ENCODE measurements around the gene SMC4. TPM values are rescaled to one million over a fixed set of nuclear protein-coding genes. Genes with fewer than 3 reads are reported as not detected.

Gene SMC4
- total RNA-seq, 1 experiment from 2014 or later, result 144 TPM

DNA sequence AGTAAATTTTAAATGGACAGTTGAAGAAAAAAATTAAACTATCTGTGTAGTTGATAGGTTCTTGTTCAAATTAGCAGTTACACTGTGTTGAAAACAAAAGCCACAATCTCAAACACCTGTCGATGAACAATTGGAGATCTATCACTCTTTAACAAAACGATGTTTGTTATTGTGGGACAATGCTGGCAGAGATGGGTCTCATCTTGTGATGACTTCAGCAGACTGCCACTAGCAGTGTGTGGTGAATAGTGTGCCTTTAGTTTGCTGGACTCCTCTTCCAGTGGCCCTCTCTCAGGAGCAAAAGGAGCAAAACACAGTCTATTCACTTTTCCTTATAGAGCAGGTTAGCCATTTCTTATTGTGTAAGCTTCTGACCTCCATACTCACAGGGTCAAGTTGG is 64.9 kb downstream of the SMC4 start:
- H3K4me3 Mint-ChIP-seq, result no peak overlapping the region
- ATAC-seq (no peak), DNase-seq (ENCODE audit: low spot score) (no peak)
- H3K27me3 Mint-ChIP-seq (ENCODE audit: low read depth), result peaks cover 36% of the 10 kb centered on the region
- peaks cover 19% of the 10 kb centered on the region for H3K9me3 Mint-ChIP-seq
- POLR2A ChIA-PET, result no interaction called here
- TF ChIP-seq CREM (CRISPR knock-in tag; IDR thresholded peaks at IDR 0.05), result no peak
- TF ChIP-seq, protein P1, sequence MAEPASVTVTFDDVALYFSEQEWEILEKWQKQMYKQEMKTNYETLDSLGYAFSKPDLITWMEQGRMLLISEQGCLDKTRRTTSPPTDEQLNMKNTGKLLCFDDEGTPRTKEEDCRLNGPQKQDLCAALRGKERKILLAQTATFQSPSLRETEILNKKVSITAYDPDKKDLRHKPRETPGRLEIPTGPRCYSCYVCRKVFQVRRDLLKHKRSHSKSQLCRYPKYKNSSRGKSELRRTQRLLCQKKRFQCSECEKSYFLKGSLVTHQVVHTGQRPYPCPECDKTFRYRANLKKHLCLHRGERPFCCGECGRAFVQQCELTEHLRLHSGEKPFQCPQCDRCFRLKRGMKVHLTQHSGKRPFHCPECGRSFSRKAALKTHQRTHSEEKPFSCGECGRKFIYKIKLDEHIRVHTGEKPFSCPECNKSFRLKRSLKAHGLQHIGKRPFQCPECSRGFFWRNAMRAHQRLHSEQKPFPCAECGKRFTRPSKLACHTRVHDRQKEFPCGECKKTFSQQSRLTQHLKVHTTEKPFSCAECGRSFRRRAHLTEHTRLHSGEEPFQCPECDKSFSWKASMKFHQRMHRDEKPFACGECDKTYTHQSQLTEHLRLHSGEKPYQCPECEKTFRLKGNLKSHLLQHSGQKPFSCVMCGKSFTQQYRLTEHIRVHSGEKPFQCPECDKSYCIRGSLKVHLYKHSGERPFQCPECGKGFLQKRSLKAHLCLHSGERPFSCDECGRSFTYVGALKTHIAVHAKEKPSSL (CRISPR knock-in tag; conservative IDR thresholded peaks at IDR 0.05), result no peak
- no peak for TF ChIP-seq ATF1 (CRISPR knock-in tag; IDR thresholded peaks at IDR 0.05)
- TF ChIP-seq MXD4 (CRISPR knock-in tag; IDR thresholded peaks at IDR 0.05; ENCODE audit: borderline replicate concordance), result no peak
- TF ChIP-seq, protein P2, sequence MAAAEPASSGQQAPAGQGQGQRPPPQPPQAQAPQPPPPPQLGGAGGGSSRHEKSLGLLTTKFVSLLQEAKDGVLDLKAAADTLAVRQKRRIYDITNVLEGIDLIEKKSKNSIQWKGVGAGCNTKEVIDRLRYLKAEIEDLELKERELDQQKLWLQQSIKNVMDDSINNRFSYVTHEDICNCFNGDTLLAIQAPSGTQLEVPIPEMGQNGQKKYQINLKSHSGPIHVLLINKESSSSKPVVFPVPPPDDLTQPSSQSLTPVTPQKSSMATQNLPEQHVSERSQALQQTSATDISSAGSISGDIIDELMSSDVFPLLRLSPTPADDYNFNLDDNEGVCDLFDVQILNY (CRISPR knock-in tag; IDR thresholded peaks at IDR 0.05), result no peak
- TF ChIP-seq SOX15 (CRISPR knock-in tag; IDR thresholded peaks at IDR 0.05), result no peak
- no peak for TF ChIP-seq CREB1 (CRISPR knock-in tag; IDR thresholded peaks at IDR 0.05)
- TF ChIP-seq, protein P3, sequence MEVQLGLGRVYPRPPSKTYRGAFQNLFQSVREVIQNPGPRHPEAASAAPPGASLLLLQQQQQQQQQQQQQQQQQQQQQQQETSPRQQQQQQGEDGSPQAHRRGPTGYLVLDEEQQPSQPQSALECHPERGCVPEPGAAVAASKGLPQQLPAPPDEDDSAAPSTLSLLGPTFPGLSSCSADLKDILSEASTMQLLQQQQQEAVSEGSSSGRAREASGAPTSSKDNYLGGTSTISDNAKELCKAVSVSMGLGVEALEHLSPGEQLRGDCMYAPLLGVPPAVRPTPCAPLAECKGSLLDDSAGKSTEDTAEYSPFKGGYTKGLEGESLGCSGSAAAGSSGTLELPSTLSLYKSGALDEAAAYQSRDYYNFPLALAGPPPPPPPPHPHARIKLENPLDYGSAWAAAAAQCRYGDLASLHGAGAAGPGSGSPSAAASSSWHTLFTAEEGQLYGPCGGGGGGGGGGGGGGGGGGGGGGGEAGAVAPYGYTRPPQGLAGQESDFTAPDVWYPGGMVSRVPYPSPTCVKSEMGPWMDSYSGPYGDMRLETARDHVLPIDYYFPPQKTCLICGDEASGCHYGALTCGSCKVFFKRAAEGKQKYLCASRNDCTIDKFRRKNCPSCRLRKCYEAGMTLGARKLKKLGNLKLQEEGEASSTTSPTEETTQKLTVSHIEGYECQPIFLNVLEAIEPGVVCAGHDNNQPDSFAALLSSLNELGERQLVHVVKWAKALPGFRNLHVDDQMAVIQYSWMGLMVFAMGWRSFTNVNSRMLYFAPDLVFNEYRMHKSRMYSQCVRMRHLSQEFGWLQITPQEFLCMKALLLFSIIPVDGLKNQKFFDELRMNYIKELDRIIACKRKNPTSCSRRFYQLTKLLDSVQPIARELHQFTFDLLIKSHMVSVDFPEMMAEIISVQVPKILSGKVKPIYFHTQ (CRISPR knock-in tag; IDR thresholded peaks at IDR 0.05), result no peak
- no peak for TF ChIP-seq JUN (CRISPR knock-in tag; IDR thresholded peaks at IDR 0.05)
- no peak for TF ChIP-seq ETV6 (CRISPR knock-in tag; IDR thresholded peaks at IDR 0.05)
- TF ChIP-seq TEAD4 (CRISPR knock-in tag; IDR thresholded peaks at IDR 0.05), result no peak
- TF ChIP-seq, protein P4, sequence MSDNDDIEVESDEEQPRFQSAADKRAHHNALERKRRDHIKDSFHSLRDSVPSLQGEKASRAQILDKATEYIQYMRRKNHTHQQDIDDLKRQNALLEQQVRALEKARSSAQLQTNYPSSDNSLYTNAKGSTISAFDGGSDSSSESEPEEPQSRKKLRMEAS (CRISPR knock-in tag; IDR thresholded peaks at IDR 0.05), result no peak
- TF ChIP-seq, protein P5, sequence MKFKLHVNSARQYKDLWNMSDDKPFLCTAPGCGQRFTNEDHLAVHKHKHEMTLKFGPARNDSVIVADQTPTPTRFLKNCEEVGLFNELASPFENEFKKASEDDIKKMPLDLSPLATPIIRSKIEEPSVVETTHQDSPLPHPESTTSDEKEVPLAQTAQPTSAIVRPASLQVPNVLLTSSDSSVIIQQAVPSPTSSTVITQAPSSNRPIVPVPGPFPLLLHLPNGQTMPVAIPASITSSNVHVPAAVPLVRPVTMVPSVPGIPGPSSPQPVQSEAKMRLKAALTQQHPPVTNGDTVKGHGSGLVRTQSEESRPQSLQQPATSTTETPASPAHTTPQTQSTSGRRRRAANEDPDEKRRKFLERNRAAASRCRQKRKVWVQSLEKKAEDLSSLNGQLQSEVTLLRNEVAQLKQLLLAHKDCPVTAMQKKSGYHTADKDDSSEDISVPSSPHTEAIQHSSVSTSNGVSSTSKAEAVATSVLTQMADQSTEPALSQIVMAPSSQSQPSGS (CRISPR knock-in tag; IDR thresholded peaks at IDR 0.05; ENCODE audit: borderline replicate concordance, low read depth), result no peak
- TF ChIP-seq NR2C2 (CRISPR knock-in tag; IDR thresholded peaks at IDR 0.05), result no peak
- TF ChIP-seq ZNF219 (CRISPR knock-in tag; IDR thresholded peaks at IDR 0.05; ENCODE audit: borderline replicate concordance), result no peak
- TF ChIP-seq MYBL2 (CRISPR knock-in tag; IDR thresholded peaks at IDR 0.05), result no peak
- TF ChIP-seq, protein P6, sequence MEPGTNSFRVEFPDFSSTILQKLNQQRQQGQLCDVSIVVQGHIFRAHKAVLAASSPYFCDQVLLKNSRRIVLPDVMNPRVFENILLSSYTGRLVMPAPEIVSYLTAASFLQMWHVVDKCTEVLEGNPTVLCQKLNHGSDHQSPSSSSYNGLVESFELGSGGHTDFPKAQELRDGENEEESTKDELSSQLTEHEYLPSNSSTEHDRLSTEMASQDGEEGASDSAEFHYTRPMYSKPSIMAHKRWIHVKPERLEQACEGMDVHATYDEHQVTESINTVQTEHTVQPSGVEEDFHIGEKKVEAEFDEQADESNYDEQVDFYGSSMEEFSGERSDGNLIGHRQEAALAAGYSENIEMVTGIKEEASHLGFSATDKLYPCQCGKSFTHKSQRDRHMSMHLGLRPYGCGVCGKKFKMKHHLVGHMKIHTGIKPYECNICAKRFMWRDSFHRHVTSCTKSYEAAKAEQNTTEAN (CRISPR knock-in tag; IDR thresholded peaks at IDR 0.05), result no peak
- TF ChIP-seq ZNF138 (CRISPR knock-in tag; conservative IDR thresholded peaks at IDR 0.05), result no peak
- H3K27ac Mint-ChIP-seq, result no peak overlapping the region
- peaks cover 6% of the 10 kb centered on the region for H3K36me3 Mint-ChIP-seq
- H3K4me1 Mint-ChIP-seq, result peaks cover 5% of the 10 kb centered on the region; the same call in 1 of the 2 replicates
- CTCF ChIA-PET, result interaction anchor here (1.6 kb wide), 1 partner anchor 14 kb away, joined by 4 read pairs; the partner anchor contains the start of gene TRIM59
